Renal cortical epithelial cell (primary cell): ENCODE data around the gene ATP6V0D1. TPM values are rescaled to one million over a fixed set of nuclear protein-coding genes. Genes with fewer than 3 reads are reported as not detected.
"Not testable (repeated sequence)": the region's sequence is repeated elsewhere in the genome, so short reads cannot be mapped to it uniquely, and the experiment has no call there.

Experiments used
- DNase-seq: peaks from one replicate; pipeline ENCODE4 v3.0.0-alpha.2; 2011; ENCODE audit warnings: low read depth
- total RNA-seq: library from RNA; depleted of rRNA; stranded (reverse); fragments of >200 nt; gene quantifications from 2 replicates; pipeline ENCODE4 v1.2.3, GENCODE V29; 2014

Gene ATP6V0D1
- total RNA-seq, 1 donor from 2014 or later: 183 TPM

- DNase-seq: no peak
These were observed 23.4 kb upstream of the ATP6V0D1 start for GRCh38 chr16:67504031-67505021.

GRCh38 chr16:67499106-67499505, 18.1 kb upstream of the ATP6V0D1 start:
- DNase-seq: no peak

- DNase-seq: no peak
These were observed 9.6 kb upstream of the ATP6V0D1 start for GRCh38 chr16:67490335-67491096.

DNA sequence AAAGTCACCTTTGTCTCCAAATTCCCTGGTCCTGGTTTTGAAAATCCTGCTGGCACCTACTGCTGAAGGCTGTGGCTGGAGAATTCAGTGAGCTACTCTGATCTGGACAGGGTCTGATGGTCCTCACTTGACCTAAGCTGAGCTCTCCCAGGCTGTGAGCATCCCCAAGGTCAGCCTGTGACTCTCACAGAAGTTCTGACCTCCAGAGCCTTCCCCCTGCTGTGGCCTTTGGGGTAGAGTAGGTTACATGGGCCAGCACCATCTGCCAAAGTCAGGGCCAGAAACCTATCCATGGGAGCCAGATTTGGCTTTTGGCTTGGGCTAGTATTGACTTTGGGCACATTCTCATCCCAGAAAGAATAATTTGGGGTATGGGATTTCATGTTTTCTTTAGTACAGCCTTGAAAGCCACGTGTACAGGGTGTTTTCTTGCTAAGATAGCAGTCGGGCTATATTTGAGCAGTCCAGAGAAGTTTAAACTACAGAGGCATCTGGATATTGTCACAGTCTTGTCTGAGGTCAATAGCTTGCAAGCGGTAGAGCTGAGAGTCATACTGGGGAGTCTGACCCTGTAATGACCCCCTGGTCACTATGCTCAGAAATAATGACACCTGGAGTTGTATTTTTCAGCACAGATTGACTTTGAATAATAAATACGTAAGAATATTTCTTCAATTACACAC, 8.6 kb upstream of the ATP6V0D1 start:
- no peak for DNase-seq

- DNase-seq: not testable (repeated sequence)
These were observed 6.6 kb upstream of the ATP6V0D1 start for GRCh38 chr16:67487561-67487960.

GRCh38 chr16:67486805-67487204, 5.8 kb upstream of the ATP6V0D1 start:
- DNase-seq: no peak

GRCh38 chr16:67483731-67484525, 3.0 kb upstream of the ATP6V0D1 start:
- DNase-seq: no peak

GRCh38 chr16:67483150-67483549, 2.2 kb upstream of the ATP6V0D1 start, which contains the start of gene AGRP:
AGRP (minus strand) TSS chr16:67483547; CDS start chr16:67483398, 149 bp downstream.
- DNase-seq: no peak

DNA sequence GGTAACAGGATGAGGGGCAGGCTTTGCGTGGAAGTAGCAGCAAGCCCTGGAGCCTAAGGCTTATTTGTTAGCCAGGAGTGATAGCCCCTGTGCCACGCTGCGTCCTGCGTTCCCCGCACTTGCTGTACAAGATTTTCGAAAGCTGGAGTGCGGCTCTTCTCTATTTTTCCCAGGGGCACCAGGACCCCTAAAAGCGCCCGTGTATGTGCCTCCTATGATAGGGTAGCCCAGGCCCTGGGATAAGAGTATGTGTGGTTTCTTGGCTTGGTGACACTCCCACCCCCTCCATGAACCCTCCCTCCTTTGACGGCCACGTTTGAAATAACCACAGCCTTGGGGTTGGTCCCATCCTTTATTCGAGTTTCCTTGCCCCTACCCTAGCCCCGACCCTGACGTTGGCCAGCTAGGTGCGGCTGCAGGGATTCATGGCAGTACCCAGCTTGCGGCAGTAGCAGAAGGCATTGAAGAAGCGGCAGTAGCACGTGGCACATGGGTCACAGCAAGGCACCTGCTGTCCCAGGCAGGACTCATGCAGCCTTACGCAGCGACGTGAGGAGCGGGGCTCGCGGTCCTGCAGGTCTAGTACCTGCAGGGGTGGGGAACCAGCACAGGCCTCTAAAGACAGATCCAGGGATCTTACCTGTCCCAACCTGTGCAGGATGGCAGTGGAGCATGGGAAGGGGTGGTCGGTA, 1.4 kb upstream of the ATP6V0D1 start:
- DNase-seq: no peak

DNA sequence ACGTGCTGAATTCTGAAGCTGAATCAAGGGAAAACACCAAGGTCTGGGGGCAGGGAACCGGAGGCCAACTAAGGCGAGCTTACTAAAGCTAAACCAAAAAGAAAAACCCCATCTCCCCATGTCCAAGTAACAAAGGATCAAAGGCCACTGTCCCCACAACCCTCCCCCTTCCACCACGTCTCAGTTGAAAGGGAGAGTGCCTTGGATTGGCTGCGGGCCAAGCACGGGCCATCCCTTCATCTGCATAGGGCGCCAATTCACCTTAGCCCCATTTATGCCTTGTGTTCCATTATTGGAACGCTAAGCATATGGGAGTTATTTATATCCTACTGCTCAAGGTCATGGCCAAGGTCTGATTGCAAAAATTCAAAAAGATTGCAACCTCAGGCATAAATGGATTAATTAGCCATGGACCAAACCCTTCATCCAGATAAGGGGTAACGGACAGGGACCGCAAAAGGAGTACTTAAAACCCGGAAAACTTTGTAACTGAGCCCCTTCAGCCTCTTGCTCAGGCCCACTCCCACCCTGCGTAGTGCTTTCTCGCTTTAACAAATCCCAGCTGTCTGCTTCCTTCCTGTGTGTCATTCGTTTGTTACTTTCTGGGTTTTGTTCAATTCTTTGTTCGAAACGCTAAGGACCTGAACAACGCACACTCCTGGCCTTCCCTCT, 740 bp upstream of the ATP6V0D1 start:
- no peak for DNase-seq

- no peak for DNase-seq
These were observed 2.9 kb downstream of the ATP6V0D1 start for GRCh38 chr16:67477960-67478554.

DNA sequence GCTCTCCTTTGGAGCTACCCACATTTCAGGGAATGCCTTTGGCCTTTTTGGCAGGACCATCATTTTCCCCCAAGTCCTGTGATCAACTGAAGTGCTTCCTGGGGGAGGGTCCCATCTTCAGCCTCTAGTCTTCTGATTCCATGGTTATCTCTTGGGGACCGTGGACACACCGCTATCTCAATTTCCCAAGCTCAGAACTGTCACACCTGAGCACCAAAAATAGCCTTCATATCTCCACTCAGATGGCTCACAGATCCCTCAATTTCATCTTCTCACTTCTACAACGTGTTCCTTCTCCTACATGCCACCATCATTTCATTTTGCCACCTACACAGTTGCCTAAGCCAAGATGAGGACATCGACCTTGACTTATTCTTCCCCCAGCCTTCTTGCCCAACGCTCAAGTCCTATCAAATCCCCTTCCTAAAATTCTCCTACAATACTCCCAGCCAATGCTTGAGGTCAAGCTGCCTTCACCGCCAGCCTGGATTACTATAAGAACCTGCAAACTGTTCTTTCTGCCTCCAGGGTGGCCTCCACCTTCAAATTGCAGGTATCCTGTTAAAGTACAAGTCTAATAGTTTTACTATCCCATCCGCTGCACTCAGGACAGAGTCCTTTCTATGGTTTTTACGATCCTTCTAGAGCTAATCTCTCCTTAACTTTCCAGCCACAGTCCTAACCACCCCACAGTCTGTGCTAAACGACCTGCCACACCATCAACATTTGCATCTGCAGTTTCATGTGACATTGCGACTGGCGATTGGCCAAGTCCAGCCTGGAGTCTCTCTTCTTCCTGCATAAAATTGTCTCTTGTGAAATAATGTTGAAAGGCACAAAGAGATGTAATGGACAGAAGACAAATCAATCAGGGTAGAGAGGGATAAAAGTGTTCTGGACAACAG, 6.2 kb downstream of the ATP6V0D1 start:
- no peak for DNase-seq

GRCh38 chr16:67471758-67472384, 9.1 kb downstream of the ATP6V0D1 start:
- no peak for DNase-seq

GRCh38 chr16:67470359-67470758, 10.6 kb downstream of the ATP6V0D1 start:
- DNase-seq: no peak

DNA sequence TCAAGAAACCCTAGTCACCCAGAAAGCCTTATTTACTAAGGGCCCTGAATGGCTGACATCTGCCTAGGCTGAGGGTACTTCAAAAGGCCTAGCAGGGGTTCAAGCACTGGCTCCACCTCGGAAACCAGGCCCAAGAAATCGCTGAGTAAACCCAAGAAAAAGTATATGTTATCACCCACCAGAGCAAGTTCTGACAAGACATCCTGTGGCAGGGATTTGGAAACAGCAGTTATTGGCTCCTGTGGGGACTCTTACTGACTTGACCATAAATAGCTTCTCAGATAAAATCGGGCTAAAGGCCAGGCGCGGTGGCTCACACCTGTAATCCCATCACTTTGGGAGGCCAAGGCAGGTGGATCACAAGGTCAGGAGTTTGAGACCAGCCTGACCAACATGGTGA, 12.2 kb downstream of the ATP6V0D1 start:
- no peak for DNase-seq

DNA sequence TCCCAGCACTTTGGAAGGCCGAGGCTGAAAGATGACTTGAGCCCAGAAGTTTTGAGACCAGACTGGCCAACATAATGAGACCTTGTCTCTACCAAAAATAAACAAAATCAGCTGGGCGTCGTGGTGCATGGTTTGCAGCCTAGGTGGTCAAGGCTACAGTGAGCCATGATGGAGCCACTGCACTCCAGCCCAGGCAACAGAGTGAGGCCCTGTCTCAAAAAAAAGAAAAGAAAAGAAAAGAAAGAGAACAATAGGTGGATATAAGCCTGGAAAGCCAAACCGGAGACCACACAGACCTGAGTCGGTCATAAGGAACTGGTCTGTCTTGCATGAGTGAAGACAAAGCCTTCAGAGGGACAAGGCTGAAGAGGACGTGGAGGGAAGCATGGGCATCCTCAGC, 14.4 kb downstream of the ATP6V0D1 start:
- DNase-seq: no peak

GRCh38 chr16:67464565-67464964, 16.4 kb downstream of the ATP6V0D1 start:
- no peak for DNase-seq

GRCh38 chr16:67463691-67464090, 17.3 kb downstream of the ATP6V0D1 start:
- no peak for DNase-seq
